ENCODE measurements around the gene DROSHA. TPM values are rescaled to one million over a fixed set of nuclear protein-coding genes. Genes with fewer than 3 reads are reported as not detected.

The DROSHA gene
- total and polyA plus RNA-seq, 7 donors = 18.2 to 50.5 (median 29.2) TPM

- DNase-seq = no peak
- peaks cover 8 to 92% of the 10 kb centered on the region in 2 donors for H3K36me3 ChIP-seq (ENCODE audit: insufficient read depth in 1 of 2, low read depth in 1 of 2)
- no peaks in the 10 kb centered on the region for H3K27me3 ChIP-seq (ENCODE audit: insufficient read depth in 3 of 3, low read length in 2 of 3)
- ATAC-seq = no peak
- H3K4me3 ChIP-seq = no peak overlapping the region
- no peak overlapping the region for H3K27ac ChIP-seq
- intact Hi-C loops (cut with DNase I) = no loop called here
- 62 to 70% (median 66%) methylated on average over 1 of the region's 1 CpG for WGBS, 3 donors
- no peak for TF ChIP-seq CTCF (IDR thresholded peaks at IDR 0.05)
- H3K9me3 ChIP-seq = no peaks in the 10 kb centered on the region
- no peaks in the 10 kb centered on the region for H3K4me1 ChIP-seq
Observed at GRCh38 chr5:31516802-31517201, 15.1 kb downstream of the DROSHA start.

- Histone ChIP-seq H3K36me3 (ENCODE audit: insufficient read depth in 1 of 2, low read depth in 1 of 2) (peaks cover 15 to 95% of the 10 kb centered on the region in 2 donors), H3K4me1 (no peaks in the 10 kb centered on the region), H3K9me3 (no peaks in the 10 kb centered on the region), H3K4me3 (no peak overlapping the region), H3K27me3 (ENCODE audit: insufficient read depth in 3 of 3, low read length in 2 of 3) (no peaks in the 10 kb centered on the region), H3K27ac (no peak overlapping the region)
- DNase-seq = no peak
- no peak for TF ChIP-seq CTCF (IDR thresholded peaks at IDR 0.05)
- 96 to 99% (median 96%) methylated on average over 4 of the region's 4 CpGs for WGBS, 3 donors
- ATAC-seq = no peak
- intact Hi-C loops (cut with DNase I) = loop anchor here in 1 of 2 donors (5.0 kb wide), 1 partner anchor 36 kb away; no protein-coding TSS in a partner anchor
Observed at GRCh38 chr5:31511305-31511704, 20.6 kb downstream of the DROSHA start.

- no peak for TF ChIP-seq CTCF (IDR thresholded peaks at IDR 0.05)
- H3K36me3 ChIP-seq (ENCODE audit: insufficient read depth in 1 of 2, low read depth in 1 of 2) = peaks cover 14 to 98% of the 10 kb centered on the region in 2 donors
- H3K27me3 ChIP-seq (ENCODE audit: insufficient read depth in 3 of 3, low read length in 2 of 3) = no peaks in the 10 kb centered on the region
- H3K27ac ChIP-seq = no peak overlapping the region
- no peaks in the 10 kb centered on the region for H3K4me1 ChIP-seq
- ATAC-seq = no peak
- no peaks in the 10 kb centered on the region for H3K9me3 ChIP-seq
- intact Hi-C loops (cut with DNase I) = no loop called here
- 92 to 94% (median 93%) methylated on average over 10 of the region's 10 CpGs for WGBS, 3 donors
- no peak for DNase-seq
- no peak overlapping the region for H3K4me3 ChIP-seq
Observed at GRCh38 chr5:31504529-31504928, 27.4 kb downstream of the DROSHA start.

GRCh38 chr5:31502506-31502905 lies 29.4 kb downstream of the DROSHA start:
- intact Hi-C loops (cut with DNase I) = no loop called here
- no peak for ATAC-seq
- WGBS, 3 donors = 93 to 99% (median 97%) methylated on average over 4 of the region's 4 CpGs

More at GRCh38 chr5:31502506-31502905, 29.4 kb downstream of the DROSHA start:
- peaks cover 14 to 98% of the 10 kb centered on the region in 2 donors for H3K36me3 ChIP-seq (ENCODE audit: insufficient read depth in 1 of 2, low read depth in 1 of 2)
- no peak for DNase-seq
- H3K27me3 ChIP-seq (ENCODE audit: insufficient read depth in 3 of 3, low read length in 2 of 3) = no peaks in the 10 kb centered on the region
- H3K27ac ChIP-seq = no peak overlapping the region
- TF ChIP-seq CTCF (IDR thresholded peaks at IDR 0.05) = no peak
- no peaks in the 10 kb centered on the region for H3K9me3 ChIP-seq
- no peak overlapping the region for H3K4me3 ChIP-seq
- H3K4me1 ChIP-seq = no peaks in the 10 kb centered on the region
